Eye (tissue), 1 donor: ENCODE measurements around the gene RBM20.
A peak's percentile ranks its signal among the peaks of the same experiment; 100 is the strongest.

Experiments
- DNase-seq: peaks from one replicate; pipeline ENCODE4 v3.0.0-alpha.2; 2015

RBM20 gene

DNA sequence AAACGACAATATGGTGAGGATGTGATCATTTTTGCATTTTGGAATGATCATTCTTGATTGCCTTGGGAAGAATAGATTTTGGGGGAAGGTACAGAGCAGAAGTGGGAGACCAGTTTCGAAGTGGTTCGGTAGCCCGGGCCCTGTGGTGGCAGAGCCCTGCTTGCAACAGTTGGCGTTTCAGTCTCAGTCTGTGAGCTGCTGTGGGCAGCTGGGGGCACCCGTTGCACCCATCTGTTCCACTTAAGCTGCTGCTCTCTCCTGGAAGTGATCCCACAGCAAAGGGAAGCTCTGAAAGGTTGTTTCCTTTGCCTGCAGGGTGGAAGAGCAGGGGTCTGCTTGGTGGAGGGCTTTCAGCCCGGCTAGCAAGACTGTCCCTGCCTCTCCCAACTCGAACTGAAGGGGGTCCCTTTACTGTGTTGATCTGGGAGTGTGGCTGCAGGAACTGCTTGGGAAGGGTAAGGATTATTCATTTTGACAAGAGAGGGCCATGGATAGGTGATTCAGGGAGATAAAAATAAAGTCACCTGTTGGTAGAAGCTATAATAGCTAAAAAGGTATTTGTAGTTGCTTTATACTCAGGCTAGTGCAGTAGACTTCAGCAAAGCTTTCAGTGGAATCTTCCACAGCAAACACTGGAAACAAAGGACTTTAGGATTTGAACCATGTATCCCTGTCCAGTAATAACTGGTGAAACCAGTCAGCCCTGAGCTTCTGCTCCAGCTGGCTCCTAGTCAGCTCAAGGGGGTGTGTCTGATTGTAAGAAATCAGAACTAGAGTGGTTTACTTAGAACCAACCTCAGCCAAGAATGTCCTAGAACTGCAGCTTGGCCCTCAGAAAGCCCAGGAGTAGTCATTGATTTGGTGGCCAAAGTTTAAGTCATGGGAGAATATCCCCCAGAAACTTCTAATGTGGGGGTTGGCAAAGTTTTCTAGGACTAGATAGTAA lies 174.4 kb downstream of the RBM20 start:
- DNase-seq, result no peak

DNA sequence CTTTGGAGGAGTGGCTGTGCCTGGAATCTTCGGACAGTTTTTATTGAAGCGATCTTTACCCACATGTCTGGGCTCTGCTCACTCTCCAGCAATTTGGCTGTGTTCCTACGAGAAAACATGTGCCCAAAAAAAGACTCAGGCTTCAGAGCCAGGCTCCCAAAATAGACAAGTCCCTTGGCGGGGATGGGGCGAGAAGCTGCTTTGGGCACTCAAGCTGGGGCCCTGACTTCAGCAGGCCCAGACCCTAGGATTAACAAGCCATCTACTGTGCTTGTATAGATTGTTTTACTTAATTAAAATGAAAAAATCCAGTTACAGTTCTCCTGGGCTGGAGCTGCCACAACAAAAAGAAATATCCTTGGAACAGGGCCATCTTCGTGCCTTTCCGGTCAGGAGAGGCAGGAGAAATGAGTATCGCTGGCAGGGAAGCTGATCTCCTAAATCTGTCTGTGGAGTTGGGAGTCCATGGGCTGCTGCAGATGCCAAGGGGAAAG lies 176.2 kb downstream of the RBM20 start:
- peak; percentile 50 for DNase-seq

DNA sequence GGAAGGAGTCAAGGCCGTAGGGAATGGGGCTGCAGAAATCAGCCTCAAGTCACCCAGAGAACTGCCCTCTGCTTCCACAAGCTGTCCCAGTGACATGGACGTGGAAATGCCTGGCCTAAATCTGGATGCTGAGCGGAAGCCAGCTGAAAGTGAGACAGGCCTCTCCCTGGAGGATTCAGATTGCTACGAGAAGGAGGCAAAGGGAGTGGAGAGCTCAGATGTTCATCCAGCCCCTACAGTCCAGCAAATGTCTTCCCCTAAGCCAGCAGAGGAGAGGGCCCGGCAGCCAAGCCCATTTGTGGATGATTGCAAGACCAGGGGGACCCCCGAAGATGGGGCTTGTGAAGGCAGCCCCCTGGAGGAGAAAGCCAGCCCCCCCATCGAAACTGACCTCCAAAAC lies 177.4 kb downstream of the RBM20 start:
- no peak for DNase-seq

DNA sequence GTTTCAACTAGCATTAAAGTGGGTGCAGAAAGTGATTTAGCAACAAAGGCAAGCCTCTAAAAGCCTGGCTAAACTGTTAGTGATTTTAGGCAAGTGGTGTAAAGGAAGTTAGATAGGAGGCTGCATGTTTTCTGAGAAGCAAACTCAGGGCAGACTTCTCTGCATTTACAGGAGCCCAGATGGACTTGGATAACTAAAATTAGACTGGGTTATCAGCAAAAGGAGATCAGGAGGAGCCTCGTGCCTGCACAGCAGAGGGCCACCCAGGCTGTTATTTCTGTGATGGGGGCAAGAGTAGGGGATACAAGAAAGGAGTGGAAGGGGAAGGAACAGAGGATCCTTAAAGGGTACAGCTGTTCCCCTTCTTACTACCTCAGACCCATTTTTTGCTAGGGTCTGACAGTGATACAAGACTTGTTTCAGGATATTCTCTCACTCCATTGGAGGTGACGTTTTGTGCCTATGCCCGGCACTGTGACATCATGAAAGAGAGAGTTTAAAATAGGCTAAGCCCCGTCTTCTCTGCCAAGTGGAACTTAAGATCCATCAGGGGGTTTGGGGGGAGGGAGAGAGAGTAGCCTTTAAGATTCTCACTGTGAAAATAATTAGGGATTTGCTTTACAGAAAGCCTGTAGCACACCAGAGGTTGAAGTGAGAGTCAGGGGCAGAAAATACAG lies 178.0 kb downstream of the RBM20 start:
- DNase-seq, result peak; percentile 66

DNA sequence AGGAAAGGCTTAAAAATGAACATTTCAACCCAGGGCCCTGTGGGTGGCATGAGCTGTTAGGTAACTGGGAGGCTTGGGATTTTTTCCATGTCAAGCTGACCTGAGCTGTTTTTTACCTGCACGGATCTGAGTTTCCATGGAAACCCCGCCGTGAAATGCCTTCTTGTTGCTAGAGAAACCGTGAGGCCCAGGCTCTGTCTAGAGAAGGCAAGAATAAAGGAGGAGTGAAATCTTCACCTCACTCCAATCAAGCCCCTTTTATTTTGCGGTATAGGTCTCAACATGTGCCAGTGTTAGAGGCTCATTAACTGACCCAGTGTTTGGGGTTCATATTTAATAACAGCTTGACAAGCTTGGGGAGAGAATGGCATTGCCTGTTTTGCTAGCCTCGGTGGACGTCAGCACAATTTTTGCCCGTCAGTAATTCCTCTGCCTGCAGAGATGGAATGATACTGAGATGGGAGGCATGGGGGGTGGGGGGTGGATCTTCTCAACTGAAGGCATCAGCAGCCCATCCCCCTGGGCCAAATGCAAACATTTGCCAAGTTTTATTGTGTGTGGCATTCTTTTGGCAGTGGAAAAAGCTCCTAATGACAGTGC lies 178.7 kb downstream of the RBM20 start:
- DNase-seq, result peak; percentile 80

DNA sequence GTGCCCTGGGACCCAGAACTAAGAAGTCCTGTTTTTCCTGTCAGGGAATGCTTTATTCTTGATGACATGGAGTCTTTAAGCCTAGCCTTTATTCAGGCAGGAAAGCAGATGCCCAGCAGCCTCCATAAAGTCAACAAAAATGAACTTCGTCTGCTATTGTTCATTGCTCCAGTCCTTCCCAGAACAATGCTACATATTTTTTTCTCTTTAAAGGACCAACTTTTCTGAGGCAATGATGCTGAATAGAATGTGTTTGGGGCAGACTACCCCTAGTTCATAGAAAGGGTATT lies 180.0 kb downstream of the RBM20 start:
- no peak for DNase-seq

DNA sequence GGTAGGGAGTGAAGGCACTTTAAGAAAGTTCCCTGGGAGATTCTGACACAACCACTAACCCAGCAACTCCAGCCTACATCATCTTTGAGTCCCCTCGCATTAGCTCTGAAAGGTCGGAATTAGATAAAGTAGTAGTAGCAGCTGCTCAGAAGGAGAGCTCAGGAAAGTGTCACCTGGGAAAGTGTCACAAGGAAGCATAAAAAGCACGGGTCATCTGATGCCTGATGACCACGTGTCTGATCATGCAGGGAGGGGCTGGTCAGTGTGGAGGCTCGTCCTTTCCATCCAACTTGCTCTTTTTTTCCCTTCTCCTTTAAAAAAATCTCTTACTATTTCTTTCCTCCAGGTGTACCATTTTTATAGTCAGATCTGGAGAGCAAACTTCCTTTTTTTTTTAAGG lies 180.5 kb downstream of the RBM20 start:
- no peak for DNase-seq

DNA sequence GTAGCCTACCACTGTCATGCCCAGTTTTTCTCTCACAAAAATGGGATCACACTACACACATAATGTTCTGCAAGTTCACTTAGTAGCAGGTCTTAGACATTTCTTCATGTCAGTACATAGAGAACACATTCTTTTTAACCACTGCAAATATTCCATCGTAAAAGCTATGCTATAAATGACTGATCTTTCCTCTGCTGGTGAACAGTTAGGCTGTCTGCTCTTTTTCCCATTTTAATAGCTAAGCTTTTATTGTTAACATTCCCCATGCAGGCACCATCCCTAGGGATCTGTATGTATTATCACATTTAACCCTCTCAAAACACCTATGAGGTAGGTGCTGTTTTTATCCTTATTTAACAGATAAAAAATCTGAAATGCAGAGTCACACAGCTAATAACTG lies 181.4 kb downstream of the RBM20 start:
- no peak for DNase-seq

DNA sequence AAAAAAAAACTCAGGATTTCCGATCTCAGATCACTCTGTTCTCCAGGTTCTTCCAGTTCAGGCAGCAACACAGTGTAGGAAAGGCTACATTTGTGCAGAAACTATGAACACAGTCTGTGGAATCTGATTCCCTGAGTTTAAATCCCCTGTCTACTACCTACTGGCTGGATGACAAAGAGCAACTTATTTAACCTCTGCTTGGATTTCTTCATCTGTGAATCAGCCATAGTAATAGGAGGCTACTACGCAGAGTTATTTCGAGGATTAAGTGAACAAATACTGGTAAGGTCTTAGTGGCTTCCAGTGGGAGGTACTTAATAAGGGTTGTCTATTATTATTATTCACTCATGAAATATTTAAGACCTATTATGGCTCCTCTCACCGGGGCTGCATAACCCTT lies 183.3 kb downstream of the RBM20 start:
- DNase-seq, result peak; percentile 44

DNA sequence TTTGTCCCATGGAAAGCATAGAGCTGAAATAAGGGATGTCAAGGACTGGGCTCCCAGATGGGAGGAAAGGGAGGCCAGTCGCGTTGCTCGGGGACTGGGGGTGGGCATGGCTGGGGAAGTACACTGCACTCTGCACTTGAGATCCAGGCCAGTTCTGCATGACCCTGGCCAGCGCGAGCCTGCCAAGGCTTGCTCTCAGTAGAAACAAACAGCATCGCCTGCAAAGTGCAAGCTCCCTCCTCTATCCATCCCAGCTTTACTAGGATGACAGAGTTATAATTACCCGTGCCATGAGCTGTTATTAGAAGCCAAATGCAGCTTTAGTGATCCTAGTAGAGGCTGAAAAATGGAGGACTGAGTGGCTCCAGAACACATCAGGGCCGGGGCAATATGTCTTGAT lies 183.7 kb downstream of the RBM20 start:
- DNase-seq, result no peak

DNA sequence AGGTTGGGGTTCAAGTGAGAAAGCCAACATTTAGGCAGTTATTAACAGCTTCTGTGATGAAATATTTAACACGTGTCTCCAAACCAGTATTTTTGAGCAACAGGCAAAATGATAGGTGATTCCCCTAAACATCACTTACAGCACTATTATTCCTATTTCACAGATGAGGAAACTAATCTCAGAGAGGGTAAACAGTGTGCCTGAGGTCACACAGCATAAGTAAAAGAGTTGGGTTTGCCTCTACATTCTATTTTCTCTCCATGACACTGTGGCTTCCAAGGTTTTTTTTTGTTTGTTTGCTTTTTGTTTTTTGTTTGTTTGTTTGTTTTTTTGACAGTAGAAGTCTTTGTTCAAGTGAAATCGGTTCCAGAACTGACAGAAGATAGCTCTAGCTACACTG lies 184.4 kb downstream of the RBM20 start:
- DNase-seq, result no peak

DNA sequence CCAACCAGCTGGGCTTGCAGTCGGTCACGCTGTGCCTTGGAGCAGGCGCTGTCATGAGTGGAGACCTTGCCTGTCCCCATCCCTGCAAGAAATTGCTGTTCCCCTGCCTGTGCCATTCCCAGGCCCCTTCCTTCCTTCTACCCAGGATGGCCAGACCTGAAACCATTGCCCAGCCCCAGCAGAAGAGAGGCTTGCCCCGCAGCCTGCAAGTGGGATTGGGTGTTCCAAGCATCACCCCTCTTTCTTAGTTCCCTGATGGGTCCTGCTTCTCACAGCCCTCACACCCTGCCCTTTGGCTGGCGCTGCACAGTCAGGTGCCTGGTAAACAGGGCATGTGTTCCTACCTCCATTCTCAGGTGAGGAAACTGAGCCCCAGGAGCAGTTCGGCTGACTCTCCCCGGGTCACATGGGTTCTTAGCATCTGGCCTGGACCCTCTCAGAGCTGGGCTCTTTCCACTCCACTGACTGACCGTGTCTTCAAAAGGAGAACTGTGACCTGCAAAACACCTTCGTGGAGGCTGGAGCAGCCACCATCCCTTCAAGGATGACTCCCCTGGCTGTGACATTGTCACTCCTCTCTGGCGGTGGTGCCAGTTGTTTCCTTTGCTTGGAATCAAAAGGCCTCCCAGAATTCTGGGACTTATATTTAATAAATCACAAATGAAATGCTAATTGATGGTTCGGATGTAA lies 185.7 kb downstream of the RBM20 start:
- no peak for DNase-seq

DNA sequence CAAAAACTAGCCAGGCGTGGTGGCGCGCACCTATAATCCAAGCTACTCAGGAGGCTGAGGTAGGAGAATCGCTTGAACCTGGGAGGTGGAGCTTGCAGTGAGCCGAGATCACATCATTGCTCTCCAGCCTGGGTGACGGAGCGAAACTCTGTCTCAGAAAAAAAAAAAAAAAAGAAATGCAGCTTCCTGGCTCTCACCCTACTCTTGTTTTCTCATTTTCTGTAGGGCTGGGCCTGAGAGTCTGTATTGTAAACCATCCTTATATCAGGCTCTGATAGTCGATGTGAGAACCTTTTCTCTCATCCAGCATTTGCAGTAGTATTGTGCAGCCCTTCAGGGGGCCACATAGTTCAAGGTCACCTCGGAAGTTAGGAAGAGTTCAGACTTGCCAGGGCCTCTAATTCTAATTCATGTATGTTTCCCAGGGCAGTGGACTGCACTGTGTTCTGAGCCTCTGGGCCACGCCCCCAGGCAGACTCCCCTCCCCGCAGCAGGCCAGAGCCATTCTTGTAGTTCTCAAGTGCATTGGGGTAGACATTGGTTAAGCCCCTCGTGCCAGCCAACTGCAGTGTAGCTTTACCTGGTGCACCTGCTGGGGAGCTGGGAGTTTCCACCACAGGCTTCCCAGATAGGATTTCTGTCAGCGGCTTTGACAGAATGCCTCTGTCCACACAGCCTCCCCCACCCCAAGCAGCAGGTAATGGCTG lies 189.3 kb downstream of the RBM20 start:
- DNase-seq, result no peak

DNA sequence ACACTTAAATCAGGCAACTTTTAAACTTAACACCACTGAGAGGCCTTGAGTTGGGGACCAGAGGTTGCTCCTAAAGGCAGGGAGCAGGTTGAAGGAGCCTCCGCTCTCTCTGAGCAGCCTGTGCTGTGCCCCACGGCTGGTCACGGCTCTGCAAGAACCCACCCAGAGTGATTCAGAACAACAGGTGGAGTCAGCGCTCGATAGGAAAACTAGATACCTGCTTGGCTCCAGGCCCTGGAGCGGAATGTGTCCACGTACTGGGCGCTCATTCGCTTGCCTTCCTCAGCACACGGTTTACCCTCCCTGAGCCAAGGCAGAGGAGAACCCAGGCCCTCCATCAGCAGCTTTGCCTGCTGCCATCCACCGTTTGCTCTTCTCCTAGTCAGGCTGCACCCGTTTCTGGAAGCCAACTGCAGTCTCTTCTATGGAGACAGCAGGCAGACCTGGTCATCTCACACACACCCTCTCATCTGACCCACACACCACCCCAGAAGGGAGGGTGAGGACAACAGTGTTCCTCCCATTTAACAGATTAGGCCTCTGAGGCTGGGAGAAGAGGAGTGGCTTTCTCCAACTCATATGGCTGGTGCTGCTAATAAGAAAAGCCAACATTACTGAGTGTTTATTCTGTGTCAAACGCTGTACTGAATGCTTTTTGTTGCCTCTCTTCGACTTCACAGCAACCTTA lies 189.9 kb downstream of the RBM20 start:
- DNase-seq, result no peak

DNA sequence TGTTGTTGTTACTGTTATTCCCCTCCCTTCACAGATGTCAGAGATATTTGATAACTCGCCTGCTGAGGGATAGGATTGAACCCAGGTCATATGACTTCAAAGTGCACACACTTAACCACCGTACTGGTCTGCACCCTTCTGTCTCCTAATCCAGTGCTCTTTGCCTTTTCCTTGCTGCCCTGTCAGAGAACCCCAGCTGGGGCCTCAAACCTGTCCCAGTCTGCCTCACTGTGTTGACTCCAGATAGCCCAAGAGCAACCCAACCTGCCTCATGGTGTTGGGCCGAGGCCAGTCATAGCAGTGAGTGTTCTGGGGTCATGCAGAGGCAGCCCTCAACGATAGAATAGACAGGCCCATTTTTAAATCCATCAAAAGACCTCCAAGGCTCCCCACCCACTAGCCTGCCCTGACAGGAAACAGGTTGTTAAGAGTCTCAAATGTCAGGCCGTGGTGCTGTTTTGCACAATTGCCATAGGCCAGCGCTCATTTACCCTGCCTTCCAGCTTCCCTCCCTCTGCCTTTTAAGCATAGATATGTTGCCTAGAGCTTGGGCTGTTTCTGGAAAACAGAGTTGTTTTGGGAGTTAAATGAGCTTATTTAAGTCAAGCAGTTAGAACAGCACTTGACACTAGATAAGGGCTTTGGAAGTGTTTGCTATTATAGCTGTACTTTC lies 190.6 kb downstream of the RBM20 start:
- DNase-seq, result peak; percentile 45

DNA sequence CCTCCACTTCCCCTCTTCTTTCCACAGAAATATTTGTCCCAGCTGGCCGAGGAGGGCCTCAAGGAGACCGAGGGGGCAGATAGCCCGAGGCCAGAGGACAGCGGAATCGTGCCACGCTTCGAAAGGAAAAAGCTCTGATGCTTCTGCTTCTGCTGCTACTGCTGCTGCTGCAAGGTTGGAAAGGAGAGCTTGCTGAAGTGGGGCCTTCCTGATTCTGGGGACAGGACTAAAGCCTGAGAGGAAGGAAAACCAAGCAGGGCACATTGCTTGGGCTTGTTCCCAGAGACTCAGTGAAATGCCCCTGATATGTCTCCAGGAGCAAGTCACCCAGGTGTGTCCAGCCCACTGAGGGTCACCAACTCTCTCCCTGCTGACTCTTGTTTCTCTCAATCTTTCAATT lies 191.7 kb downstream of the RBM20 start:
- DNase-seq, result no peak

DNA sequence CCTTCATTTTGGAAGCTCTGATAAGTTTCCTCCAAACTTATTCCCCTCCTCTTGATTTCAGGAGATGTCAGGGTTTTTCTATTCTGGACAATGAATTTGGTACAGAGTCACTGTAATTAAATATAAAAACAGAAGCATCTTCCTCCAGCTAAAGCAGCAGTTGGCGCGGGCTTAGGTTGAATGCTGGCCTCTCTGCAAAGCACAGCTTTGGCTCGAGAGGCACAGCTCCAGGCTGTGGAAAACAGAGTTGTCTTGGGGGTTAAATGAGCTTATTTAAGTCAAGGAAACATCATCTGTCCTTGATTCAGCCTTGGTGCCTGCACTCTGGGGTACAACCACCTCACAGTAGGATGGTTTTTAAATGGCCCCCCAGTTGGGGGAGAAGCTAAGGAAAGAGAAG lies 192.6 kb downstream of the RBM20 start:
- DNase-seq, result no peak

DNA sequence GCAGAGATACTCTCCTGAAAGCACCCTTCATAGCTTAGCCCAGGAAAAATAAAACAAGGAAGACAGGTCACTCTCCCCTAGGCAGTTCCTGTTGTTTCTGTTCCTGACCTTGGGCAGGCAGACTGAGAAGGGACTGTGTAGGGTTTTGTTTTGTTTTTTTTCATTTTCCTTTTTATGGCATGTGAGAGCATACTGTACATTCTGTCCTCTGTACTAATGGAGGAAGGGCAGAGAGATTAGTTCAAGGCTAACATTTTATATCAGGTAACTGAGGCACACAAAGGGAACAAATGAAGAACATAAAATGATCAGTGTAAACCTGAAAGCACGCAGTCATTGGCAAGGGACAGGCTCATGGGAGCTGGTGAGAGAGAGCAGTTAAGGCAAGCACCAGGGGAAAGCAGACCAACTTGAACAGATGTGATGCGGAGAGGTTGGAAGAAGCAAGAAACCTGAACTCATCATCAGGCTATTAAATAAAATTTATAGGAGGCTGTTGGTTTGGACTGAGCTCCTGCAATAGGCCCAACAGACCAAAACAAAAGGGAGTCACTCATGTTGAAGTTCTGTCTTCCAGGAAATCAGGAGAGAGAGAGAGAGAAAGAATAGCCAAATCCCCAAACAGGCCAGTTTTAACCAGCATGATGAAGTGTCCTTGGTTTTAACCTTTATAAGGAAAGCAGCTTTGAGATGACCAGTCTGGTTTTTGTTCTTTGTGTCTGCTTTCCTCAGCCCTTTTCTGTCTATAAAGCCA lies 193.5 kb downstream of the RBM20 start:
- no peak for DNase-seq

DNA sequence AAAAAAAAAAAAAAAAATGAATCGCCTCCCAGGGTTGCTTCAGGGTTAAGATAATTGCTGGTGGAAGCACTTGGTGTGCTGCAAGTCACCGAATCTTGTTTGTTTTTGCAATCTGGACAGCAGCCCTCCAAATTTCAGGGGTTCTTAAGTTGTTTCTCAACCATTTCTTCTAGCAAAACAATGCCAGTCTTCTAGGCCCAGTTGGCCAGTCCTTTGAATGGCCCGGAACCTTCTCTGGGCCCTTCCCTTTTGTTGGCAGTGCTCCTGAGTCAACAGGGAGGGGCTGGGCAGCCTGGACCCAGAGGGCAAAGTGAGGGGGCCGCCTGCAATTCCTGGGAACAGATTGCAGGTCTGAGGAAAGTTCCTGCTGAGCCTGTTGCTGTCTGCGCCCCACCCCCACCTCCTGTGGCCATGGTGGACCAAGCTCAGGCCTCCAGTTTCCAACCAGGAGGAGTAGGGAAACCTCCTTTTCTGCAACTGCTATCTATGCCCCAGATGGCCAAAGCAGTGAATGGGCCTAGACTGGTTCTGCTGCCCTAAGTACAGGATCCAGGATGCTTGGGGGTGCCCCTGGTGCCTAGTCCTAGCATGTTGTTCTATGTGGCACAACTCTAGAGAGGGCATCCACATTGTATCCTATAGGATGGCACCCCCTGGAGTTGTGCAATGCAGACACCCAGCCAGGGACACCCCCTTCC lies 196.2 kb downstream of the RBM20 start:
- no peak for DNase-seq

DNA sequence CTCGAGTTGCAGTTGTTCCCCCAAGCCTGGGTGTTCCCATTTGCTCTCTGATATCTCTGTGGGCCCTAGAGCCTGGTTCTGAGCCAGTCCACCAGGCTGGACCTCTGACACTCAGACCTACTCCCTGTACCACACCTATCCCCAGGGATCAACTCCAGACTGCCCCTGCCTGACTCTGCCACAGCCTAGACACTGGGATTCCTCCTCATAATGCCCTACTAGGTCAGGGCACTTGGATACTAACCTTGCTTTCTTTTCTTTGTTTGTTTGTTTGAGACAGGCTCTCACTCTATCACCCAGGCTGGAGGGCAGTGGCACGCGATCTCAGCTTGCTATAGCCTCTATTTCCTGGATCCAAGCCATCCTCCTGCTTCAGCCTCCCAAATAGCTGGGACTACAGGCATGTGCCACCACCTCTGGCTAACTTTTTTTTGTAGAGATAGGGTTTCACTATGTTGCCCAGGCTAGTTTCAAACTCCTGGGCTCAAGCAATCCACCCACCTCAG lies 196.8 kb downstream of the RBM20 start:
- no peak for DNase-seq
